ENCODE measurements around the gene CETP. TPM values are rescaled to one million over a fixed set of nuclear protein-coding genes. Genes with fewer than 3 reads are reported as not detected.

CETP gene
- total RNA-seq, 6 experiments from 2014 or later: 0.62 to 11.8 (median 4.7) TPM

GRCh38 chr16:56943761-56944375 lies 17.9 kb upstream of the CETP start:
- 47% methylated on average over 6 of the region's 6 CpGs for WGBS (ENCODE audit: insufficient coverage, low coverage, low lambda C conversion rate, missing lambda C conversion rate)
- intact Hi-C loops (cut with DNase I): no loop called here
- H3K4me3 ChIP-seq: no peak overlapping the region
- peaks cover 0 to 12% (median 5%) of the 10 kb centered on the region in 4 donors for H3K4me1 ChIP-seq
- H3K27ac ChIP-seq: no peak overlapping the region
- ATAC-seq (no peak), DNase-seq (no peak)
- TF ChIP-seq POLR2A (IDR thresholded peaks at IDR 0.05): peak; percentile 15
- no peak for TF ChIP-seq CTCF (IDR thresholded peaks at IDR 0.05)
- H3K27me3 ChIP-seq: no peaks in the 10 kb centered on the region
- no peaks in the 10 kb centered on the region for H3K9me3 ChIP-seq
- H3K36me3 ChIP-seq: peaks cover 41 to 74% (median 58%) of the 10 kb centered on the region in 4 donors

- Histone ChIP-seq H3K36me3 (peaks cover 31 to 61% (median 45%) of the 10 kb centered on the region in 4 donors), H3K9me3 (no peaks in the 10 kb centered on the region), H3K27me3 (no peaks in the 10 kb centered on the region), H3K4me3 (no peak overlapping the region), H3K27ac (peak overlapping the region in 1 of 3 donors; percentile 2), H3K4me1 (peaks cover 0 to 10% (median 5%) of the 10 kb centered on the region in 4 donors)
- WGBS (ENCODE audit: insufficient coverage, low coverage, low lambda C conversion rate, missing lambda C conversion rate): 50% methylated on average over 1 of the region's 2 CpGs
- intact Hi-C loops (cut with DNase I): no loop called here
- peak in 2 of 4 donors; percentile 8 to 15 for ATAC-seq
- TF ChIP-seq CTCF (IDR thresholded peaks at IDR 0.05) (no peak), POLR2A (IDR thresholded peaks at IDR 0.05) (no peak)
- DNase-seq: no peak
Observed at GRCh38 chr16:56944954-56945839, 16.6 kb upstream of the CETP start.

- peak; percentile 7 to 46 (median 14) for ATAC-seq
- peaks cover 25 to 53% (median 39%) of the 10 kb centered on the region in 4 donors for H3K36me3 ChIP-seq
- TF ChIP-seq POLR2A (IDR thresholded peaks at IDR 0.05) (no peak), CTCF (IDR thresholded peaks at IDR 0.05) (no peak)
Observed at GRCh38 chr16:56945847-56946527, 15.8 kb upstream of the CETP start.

GRCh38 chr16:56946767-56947603 lies 14.8 kb upstream of the CETP start:
- H3K4me1 ChIP-seq: peaks cover 0 to 10% (median 5%) of the 10 kb centered on the region in 4 donors
- no peaks in the 10 kb centered on the region for H3K27me3 ChIP-seq
- no peaks in the 10 kb centered on the region for H3K9me3 ChIP-seq
- 78% methylated on average over 7 of the region's 10 CpGs for WGBS (ENCODE audit: insufficient coverage, low coverage, low lambda C conversion rate, missing lambda C conversion rate)
- no peak overlapping the region for H3K4me3 ChIP-seq
- H3K27ac ChIP-seq: no peak overlapping the region
- ATAC-seq (peak in 3 of 4 donors; percentile 1 to 21 (median 2)), DNase-seq (no peak)
- intact Hi-C loops (cut with DNase I): no loop called here
- no peak for TF ChIP-seq CTCF (IDR thresholded peaks at IDR 0.05)
- no peak for TF ChIP-seq POLR2A (IDR thresholded peaks at IDR 0.05)
- H3K36me3 ChIP-seq: peaks cover 18 to 43% (median 31%) of the 10 kb centered on the region in 4 donors

More at GRCh38 chr16:56945847-56946527, 15.8 kb upstream of the CETP start:
- Histone ChIP-seq H3K27ac (no peak overlapping the region), H3K27me3 (no peaks in the 10 kb centered on the region), H3K4me3 (no peak overlapping the region), H3K9me3 (no peaks in the 10 kb centered on the region), H3K4me1 (peaks cover 0 to 10% (median 5%) of the 10 kb centered on the region in 4 donors)
- DNase-seq: no peak
- intact Hi-C loops (cut with DNase I): no loop called here
- 52% methylated on average over 7 of the region's 12 CpGs for WGBS (ENCODE audit: insufficient coverage, low coverage, low lambda C conversion rate, missing lambda C conversion rate)

Measured in right lobe of liver (tissue), 6 donors.